ENCODE data around the gene CDKN2B-AS1. TPM values are rescaled to one million over a fixed set of nuclear protein-coding genes. Genes with fewer than 3 reads are reported as not detected.

Gene CDKN2B-AS1
- total and polyA plus RNA-seq, 2 donors (not counting 1 experiment from before 2014, with no cell fraction given), result 1.3 to 2.5 TPM

GRCh38 chr9:21983561-21983935 is 11.0 kb upstream of the CDKN2B-AS1 start:
- intact Hi-C loops (cut with micrococcal nuclease), result no loop called here
- Histone ChIP-seq H3K79me2 (ENCODE audit: control insufficient read depth, insufficient read depth, low read length) (no peaks in the 10 kb centered on the region), H3K9ac (ENCODE audit: low read length) (no peak overlapping the region), H3K36me3 (replicated peaks in 1 of 2; ENCODE audit: control extremely low read depth in 1 of 2, control insufficient read depth in 1 of 2, extremely low read depth in 1 of 2, insufficient read depth in 2 of 2, low read length in 1 of 2) (no peaks in the 10 kb centered on the region), H3K4me2 (replicated peaks; ENCODE audit: low read depth, low read length, poor library complexity, severe bottlenecking) (no peak overlapping the region), H3K4me3 (ENCODE audit: control extremely low read depth in 1 of 5, extremely low read depth in 1 of 5, insufficient read depth in 1 of 5, low read depth in 2 of 5, low read length in 4 of 5) (no peak overlapping the region), H3K27ac (ENCODE audit: low read length in 2 of 2) (no peak overlapping the region), H3K4me1 (ENCODE audit: control insufficient read depth in 2 of 2, insufficient read depth in 2 of 2, low read length in 2 of 2) (peaks cover 0 to 7% of the 10 kb centered on the region in 2 donors), H4K20me1 (ENCODE audit: control insufficient read depth, insufficient read depth, low read length, poor library complexity, severe bottlenecking) (no peaks in the 10 kb centered on the region), H3K27me3 (replicated peaks in 1 of 4; ENCODE audit: control extremely low read depth in 1 of 4, control insufficient read depth in 3 of 4, insufficient read depth in 4 of 4, low read length in 3 of 4) (peaks cover 5 to 57% (median 24%) of the 10 kb centered on the region in 4 experiments), H3K9me3 (ENCODE audit: control extremely low read depth in 1 of 3, control insufficient read depth in 2 of 3, insufficient read depth in 1 of 3, low read length in 2 of 3) (peaks cover 0 to 5% (median 0%) of the 10 kb centered on the region in 3 donors), H2AFZ (ENCODE audit: insufficient read depth, low read depth, low read length, poor library complexity, severe bottlenecking) (no peak overlapping the region)
- no peak overlapping the region for H3K27ac Mint-ChIP-seq
- ATAC-seq (ENCODE audit: low read depth), result no peak
- ChIA-PET POLR2A (no interaction called here), CTCF (interaction anchor here (1.5 to 4.0 kb wide), 5 partner anchors 11 to 260 kb away, joined by 3 to 18 read pairs (median 6); partner anchors contain the start of genes CDKN2A, CDKN2B and CDKN2B-AS1)
- H3K4me3 Mint-ChIP-seq, result no peak overlapping the region
- peaks cover 4% of the 10 kb centered on the region for H3K4me1 Mint-ChIP-seq
- H3K27me3 Mint-ChIP-seq, result peaks cover 53% of the 10 kb centered on the region
- WGBS (ENCODE audit: insufficient coverage), result no CpG with 5 or more reads among the region's 1 CpG
- DNase-seq, result no peak
- H3K9me3 Mint-ChIP-seq (ENCODE audit: insufficient read depth), result no peaks in the 10 kb centered on the region
- TF ChIP-seq EZH2 (IDR thresholded peaks at IDR 0.05; ENCODE audit: borderline replicate concordance, insufficient read depth, low read depth, low read length, poor library complexity, severe bottlenecking), result no peak
- no peak for TF ChIP-seq CTCF (IDR thresholded peaks at IDR 0.05)

GRCh38 chr9:21984101-21984500 is 10.5 kb upstream of the CDKN2B-AS1 start:
- DNase-seq, result no peak
- Histone ChIP-seq H3K4me1 (ENCODE audit: control insufficient read depth in 2 of 2, insufficient read depth in 2 of 2, low read length in 2 of 2) (peaks cover 0 to 7% of the 10 kb centered on the region in 2 donors), H2AFZ (ENCODE audit: insufficient read depth, low read depth, low read length, poor library complexity, severe bottlenecking) (no peak overlapping the region), H3K4me2 (replicated peaks; ENCODE audit: low read depth, low read length, poor library complexity, severe bottlenecking) (no peak overlapping the region), H3K27ac (ENCODE audit: low read length in 2 of 2) (no peak overlapping the region), H3K79me2 (ENCODE audit: control insufficient read depth, insufficient read depth, low read length) (no peaks in the 10 kb centered on the region), H3K27me3 (replicated peaks in 1 of 4; ENCODE audit: control extremely low read depth in 1 of 4, control insufficient read depth in 3 of 4, insufficient read depth in 4 of 4, low read length in 3 of 4) (peaks cover 5 to 57% (median 23%) of the 10 kb centered on the region in 4 experiments), H3K36me3 (replicated peaks in 1 of 2; ENCODE audit: control extremely low read depth in 1 of 2, control insufficient read depth in 1 of 2, extremely low read depth in 1 of 2, insufficient read depth in 2 of 2, low read length in 1 of 2) (no peaks in the 10 kb centered on the region), H4K20me1 (ENCODE audit: control insufficient read depth, insufficient read depth, low read length, poor library complexity, severe bottlenecking) (no peaks in the 10 kb centered on the region), H3K9ac (ENCODE audit: low read length) (no peak overlapping the region), H3K9me3 (ENCODE audit: control extremely low read depth in 1 of 3, control insufficient read depth in 2 of 3, insufficient read depth in 1 of 3, low read length in 2 of 3) (peaks cover 0 to 5% (median 0%) of the 10 kb centered on the region in 3 donors), H3K4me3 (ENCODE audit: control extremely low read depth in 1 of 5, extremely low read depth in 1 of 5, insufficient read depth in 1 of 5, low read depth in 2 of 5, low read length in 4 of 5) (no peak overlapping the region)
- ChIA-PET POLR2A (no interaction called here), CTCF (interaction anchor here (1.5 to 4.0 kb wide), 4 partner anchors 10 to 260 kb away, joined by 3 to 18 read pairs (median 5); partner anchors contain the start of genes CDKN2A, CDKN2B and CDKN2B-AS1)
- intact Hi-C loops (cut with micrococcal nuclease), result no loop called here
- H3K9me3 Mint-ChIP-seq (ENCODE audit: insufficient read depth), result no peaks in the 10 kb centered on the region
- peaks cover 51% of the 10 kb centered on the region for H3K27me3 Mint-ChIP-seq
- peaks cover 4% of the 10 kb centered on the region for H3K4me1 Mint-ChIP-seq
- no peak for TF ChIP-seq EZH2 (IDR thresholded peaks at IDR 0.05; ENCODE audit: borderline replicate concordance, insufficient read depth, low read depth, low read length, poor library complexity, severe bottlenecking)
- no peak for TF ChIP-seq CTCF (IDR thresholded peaks at IDR 0.05)
- no peak for ATAC-seq (ENCODE audit: low read depth)
- no peak overlapping the region for H3K27ac Mint-ChIP-seq
- H3K4me3 Mint-ChIP-seq, result no peak overlapping the region
